ENCODE measurements around the gene TMEM143. TPM values are rescaled to one million over a fixed set of nuclear protein-coding genes. Genes with fewer than 3 reads are reported as not detected.

TMEM143 gene
- total and polyA plus RNA-seq, 10 of the 15 experiments (the other 5 are each of a cell fraction or from before 2014, with no cell fraction given), result 1.5 to 19.5 (median 10.1) TPM

- 88% methylated on average over 14 of the region's 14 CpGs for WGBS (ENCODE audit: insufficient coverage, insufficient replicate concordance, low lambda C conversion rate, missing lambda C conversion rate)
- no peaks in the 10 kb centered on the region for H3K9me3 ChIP-seq (replicated peaks; ENCODE audit: control insufficient read depth, insufficient read depth, low read length)
- no peak overlapping the region for H2AFZ ChIP-seq (ENCODE audit: control insufficient read depth, low read depth, low read length)
- intact Hi-C loops (cut with micrococcal nuclease; ENCODE audit: unreplicated experiment), result no loop called here
- CTCF ChIA-PET, result interaction anchor here (0.8 to 1.3 kb wide), 3 partner anchors 12 to 245 kb away, joined by 4 read pairs; no protein-coding TSS in a partner anchor
- RAD21 ChIA-PET (ENCODE audit: unreplicated experiment), result interaction anchor here (0.6 kb wide), 2 partner anchors 14 to 167 kb away, joined by 3 to 4 read pairs; partner anchors contain the start of gene EMP3
- TF ChIP-seq ZBTB40 (IDR thresholded peaks at IDR 0.05; ENCODE audit: borderline replicate concordance) (no peak), FOS (IDR thresholded peaks at IDR 0.05; ENCODE audit: borderline replicate concordance, extremely low read depth, insufficient read length) (no peak), BCL3 (IDR thresholded peaks at IDR 0.05; ENCODE audit: borderline replicate concordance, insufficient read depth, low read depth, low read length, poor library complexity, severe bottlenecking) (no peak)
- SMC1A ChIA-PET (ENCODE audit: uncharacterized antibody, unreplicated experiment), result no interaction called here
- no peak for ATAC-seq
- no peak overlapping the region for H3K9ac ChIP-seq (ENCODE audit: control insufficient read depth, insufficient read depth, low read length)
- peaks cover 5% of the 10 kb centered on the region; the same call in 1 of the 2 replicates for H3K4me1 ChIP-seq (ENCODE audit: control insufficient read depth, insufficient read depth, low read length)
- no peak overlapping the region for H3K27ac ChIP-seq (ENCODE audit: control insufficient read depth, insufficient read depth)
- POLR2A ChIA-PET, result no interaction called here
- no peak overlapping the region for H3K4me2 ChIP-seq (ENCODE audit: control insufficient read depth, insufficient read depth)
- in situ Hi-C loops (cut with MboI), result no loop called here
- H4K20me1 ChIP-seq (ENCODE audit: control insufficient read depth, insufficient read depth), result no peaks in the 10 kb centered on the region
- H3K79me2 ChIP-seq (ENCODE audit: control insufficient read depth, insufficient read depth, low read length), result no peaks in the 10 kb centered on the region
- no peak for FAIRE-seq
- H3K36me3 ChIP-seq (ENCODE audit: control insufficient read depth in 2 of 2, insufficient read depth in 2 of 2, low read length in 1 of 2), result peaks cover 0 to 2% of the 10 kb centered on the region in 2 experiments; a peak in 2 of 4 replicates
- no peak overlapping the region for H3K4me3 ChIP-seq
- BruUV-seq (replicated peaks), result no TSS peak
- DNase-seq (ENCODE audit: low read depth, low spot score), result no peak
- H3K27me3 ChIP-seq (replicated peaks in 1 of 2; ENCODE audit: control insufficient read depth in 2 of 2, insufficient read depth in 2 of 2, low read length in 1 of 2), result no peaks in the 10 kb centered on the region
Measured at GRCh38 chr19:48338802-48339503, 24.8 kb downstream of the TMEM143 start.

Data from GM12878 (cell line).